ENCODE data around the gene PRKCE. TPM values are rescaled to one million over a fixed set of nuclear protein-coding genes. Genes with fewer than 3 reads are reported as not detected.

The PRKCE gene
- total and polyA plus RNA-seq, 2 donors (not counting 1 experiment from before 2014, with no cell fraction given): 23.6 to 271 TPM

- H3K4me1 ChIP-seq (ENCODE audit: control insufficient read depth in 2 of 2, insufficient read depth in 2 of 2, low read length in 2 of 2): no peaks in the 10 kb centered on the region
Observed at GRCh38 chr2:46126571-46126970, 475.1 kb downstream of the PRKCE start.

GRCh38 chr2:46127176-46127575, 475.7 kb downstream of the PRKCE start:
- no peak overlapping the region for H3K4me3 ChIP-seq (ENCODE audit: control extremely low read depth in 1 of 5, extremely low read depth in 1 of 5, insufficient read depth in 1 of 5, low read depth in 2 of 5, low read length in 4 of 5)
- Mint-ChIP-seq H3K27me3 (no peaks in the 10 kb centered on the region), H3K4me1 (no peaks in the 10 kb centered on the region), H3K27ac (no peak overlapping the region), H3K4me3 (no peak overlapping the region), H3K9me3 (ENCODE audit: insufficient read depth) (no peaks in the 10 kb centered on the region)
- no peaks in the 10 kb centered on the region for H3K79me2 ChIP-seq (ENCODE audit: control insufficient read depth, insufficient read depth, low read length)
- no peak overlapping the region for H3K4me2 ChIP-seq (replicated peaks; ENCODE audit: low read depth, low read length, poor library complexity, severe bottlenecking)
- H2AFZ ChIP-seq (ENCODE audit: insufficient read depth, low read depth, low read length, poor library complexity, severe bottlenecking): no peak overlapping the region
- ChIA-PET POLR2A (no interaction called here), CTCF (interaction anchor here (0.7 kb wide), 1 partner anchor 10 kb away, joined by 3 read pairs; no protein-coding TSS in a partner anchor)
- ATAC-seq (ENCODE audit: low read depth) (no peak), DNase-seq (no peak)
- H3K27ac ChIP-seq (ENCODE audit: low read length in 2 of 2): no peak overlapping the region
- H3K36me3 ChIP-seq (replicated peaks in 1 of 2; ENCODE audit: control extremely low read depth in 1 of 2, control insufficient read depth in 1 of 2, extremely low read depth in 1 of 2, insufficient read depth in 2 of 2, low read length in 1 of 2): peaks cover 0 to 8% of the 10 kb centered on the region in 2 experiments
- no peaks in the 10 kb centered on the region for H3K4me1 ChIP-seq (ENCODE audit: control insufficient read depth in 2 of 2, insufficient read depth in 2 of 2, low read length in 2 of 2)
- 100% methylated on average over 1 of the region's 3 CpGs for WGBS (ENCODE audit: insufficient coverage)
- H3K9ac ChIP-seq (ENCODE audit: low read length): no peak overlapping the region
- no peaks in the 10 kb centered on the region for H4K20me1 ChIP-seq (ENCODE audit: control insufficient read depth, insufficient read depth, low read length, poor library complexity, severe bottlenecking)
- TF ChIP-seq CTCF (IDR thresholded peaks at IDR 0.05): no peak
- TF ChIP-seq EZH2 (IDR thresholded peaks at IDR 0.05; ENCODE audit: borderline replicate concordance, insufficient read depth, low read depth, low read length, poor library complexity, severe bottlenecking): no peak
- intact Hi-C loops (cut with micrococcal nuclease): no loop called here
- H3K27me3 ChIP-seq (replicated peaks in 1 of 4; ENCODE audit: control extremely low read depth in 1 of 4, control insufficient read depth in 3 of 4, insufficient read depth in 4 of 4, low read length in 3 of 4): no peaks in the 10 kb centered on the region
- H3K9me3 ChIP-seq (ENCODE audit: control extremely low read depth in 1 of 3, control insufficient read depth in 2 of 3, insufficient read depth in 1 of 3, low read length in 2 of 3): no peaks in the 10 kb centered on the region

More at GRCh38 chr2:46126571-46126970, 475.1 kb downstream of the PRKCE start:
- Mint-ChIP-seq H3K9me3 (ENCODE audit: insufficient read depth) (no peaks in the 10 kb centered on the region), H3K4me3 (no peak overlapping the region), H3K27ac (no peak overlapping the region), H3K27me3 (no peaks in the 10 kb centered on the region), H3K4me1 (no peaks in the 10 kb centered on the region)
- no peaks in the 10 kb centered on the region for H3K9me3 ChIP-seq (ENCODE audit: control extremely low read depth in 1 of 3, control insufficient read depth in 2 of 3, insufficient read depth in 1 of 3, low read length in 2 of 3)
- H3K27ac ChIP-seq (ENCODE audit: low read length in 2 of 2): no peak overlapping the region
- no peaks in the 10 kb centered on the region for H3K79me2 ChIP-seq (ENCODE audit: control insufficient read depth, insufficient read depth, low read length)
- no peak overlapping the region for H3K9ac ChIP-seq (ENCODE audit: low read length)
- H3K36me3 ChIP-seq (replicated peaks in 1 of 2; ENCODE audit: control extremely low read depth in 1 of 2, control insufficient read depth in 1 of 2, extremely low read depth in 1 of 2, insufficient read depth in 2 of 2, low read length in 1 of 2): peaks cover 0 to 8% of the 10 kb centered on the region in 2 experiments
- intact Hi-C loops (cut with micrococcal nuclease): no loop called here
- TF ChIP-seq CTCF (IDR thresholded peaks at IDR 0.05) (no peak), EZH2 (IDR thresholded peaks at IDR 0.05; ENCODE audit: borderline replicate concordance, insufficient read depth, low read depth, low read length, poor library complexity, severe bottlenecking) (no peak)
- DNase-seq (no peak), ATAC-seq (ENCODE audit: low read depth) (no peak)
- no peak overlapping the region for H2AFZ ChIP-seq (ENCODE audit: insufficient read depth, low read depth, low read length, poor library complexity, severe bottlenecking)
- H3K4me2 ChIP-seq (replicated peaks; ENCODE audit: low read depth, low read length, poor library complexity, severe bottlenecking): no peak overlapping the region
- H3K27me3 ChIP-seq (replicated peaks in 1 of 4; ENCODE audit: control extremely low read depth in 1 of 4, control insufficient read depth in 3 of 4, insufficient read depth in 4 of 4, low read length in 3 of 4): no peaks in the 10 kb centered on the region
- 100% methylated on average over 2 of the region's 4 CpGs for WGBS (ENCODE audit: insufficient coverage)
- CTCF ChIA-PET: interaction anchor here (0.7 kb wide), 1 partner anchor 10 kb away, joined by 3 read pairs; no protein-coding TSS in a partner anchor
- no peak overlapping the region for H3K4me3 ChIP-seq (ENCODE audit: control extremely low read depth in 1 of 5, extremely low read depth in 1 of 5, insufficient read depth in 1 of 5, low read depth in 2 of 5, low read length in 4 of 5)
- no peaks in the 10 kb centered on the region for H4K20me1 ChIP-seq (ENCODE audit: control insufficient read depth, insufficient read depth, low read length, poor library complexity, severe bottlenecking)
- POLR2A ChIA-PET: no interaction called here
